ENCODE results near the gene SLC25A34.

SLC25A34 gene

DNA sequence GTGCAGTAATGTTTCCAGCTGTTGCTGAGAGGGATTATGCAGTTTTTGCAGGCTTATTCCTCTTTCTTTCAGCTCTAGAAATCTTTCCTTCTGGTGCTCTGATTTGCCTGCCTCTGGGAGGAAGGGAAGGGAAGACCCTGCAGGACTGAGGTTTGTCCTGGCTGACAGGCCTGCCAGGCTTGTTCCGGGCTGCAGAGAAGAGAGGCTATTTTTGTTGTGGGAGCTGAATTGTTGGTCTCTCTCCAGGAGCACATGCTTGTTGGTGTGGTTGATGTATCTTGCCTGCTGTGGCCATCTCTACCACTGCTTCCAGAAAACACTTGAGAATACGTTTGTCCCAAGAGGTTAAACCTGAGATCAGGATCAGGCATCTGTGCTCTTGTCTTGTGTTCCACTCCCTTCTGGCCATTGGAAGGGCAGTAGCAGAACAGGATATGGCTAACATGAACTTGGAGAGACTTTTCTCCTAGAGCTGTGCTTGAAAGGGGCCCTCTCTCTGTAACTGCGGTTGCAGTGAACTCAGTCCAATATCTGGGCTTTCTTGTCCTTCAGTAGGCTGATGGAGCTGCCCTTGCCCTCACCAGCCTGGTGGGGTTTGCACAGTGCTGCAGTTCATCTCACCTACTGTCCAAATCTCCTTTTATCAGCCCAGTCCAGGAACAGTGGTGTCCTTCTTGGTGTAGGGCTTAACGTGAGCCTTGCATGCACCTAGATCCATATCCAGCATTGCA lies 21.5 kb upstream of the SLC25A34 start:
- DNase-seq, result no peak

DNA sequence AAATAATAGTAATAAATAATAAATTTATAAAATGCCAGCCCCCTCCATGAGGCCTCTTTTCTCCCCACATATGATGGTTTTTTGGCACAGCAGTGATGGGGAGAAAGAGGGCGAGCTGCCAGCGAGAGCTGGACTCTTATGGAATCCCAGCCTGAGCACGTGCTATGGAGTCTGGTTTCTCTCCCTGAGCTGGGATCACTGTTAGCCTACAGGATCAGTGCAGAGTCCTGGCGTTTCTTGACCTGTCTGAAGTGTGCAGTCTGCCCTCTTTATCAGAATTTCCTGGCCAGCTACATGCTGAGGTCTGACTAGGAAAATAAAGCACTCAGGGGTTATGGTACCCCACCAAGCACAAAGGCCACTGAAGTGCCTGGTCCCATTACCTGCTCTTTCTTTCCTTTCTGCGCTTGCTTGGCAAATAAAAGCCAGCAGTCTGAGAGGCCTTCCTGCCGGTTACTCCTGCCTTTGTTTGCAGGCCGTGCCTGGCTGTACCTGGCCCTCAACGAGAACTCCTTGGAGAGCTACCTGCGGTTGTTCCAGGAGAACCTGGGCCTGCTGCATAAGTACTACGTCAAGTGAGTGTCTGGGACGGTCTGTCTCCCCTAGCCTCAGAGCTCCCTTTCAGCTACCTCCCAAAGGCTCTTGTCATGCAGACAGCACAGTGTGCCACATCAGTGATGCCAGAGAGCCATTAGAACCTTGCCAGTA lies 18.5 kb upstream of the SLC25A34 start:
- DNase-seq, result no peak

DNA sequence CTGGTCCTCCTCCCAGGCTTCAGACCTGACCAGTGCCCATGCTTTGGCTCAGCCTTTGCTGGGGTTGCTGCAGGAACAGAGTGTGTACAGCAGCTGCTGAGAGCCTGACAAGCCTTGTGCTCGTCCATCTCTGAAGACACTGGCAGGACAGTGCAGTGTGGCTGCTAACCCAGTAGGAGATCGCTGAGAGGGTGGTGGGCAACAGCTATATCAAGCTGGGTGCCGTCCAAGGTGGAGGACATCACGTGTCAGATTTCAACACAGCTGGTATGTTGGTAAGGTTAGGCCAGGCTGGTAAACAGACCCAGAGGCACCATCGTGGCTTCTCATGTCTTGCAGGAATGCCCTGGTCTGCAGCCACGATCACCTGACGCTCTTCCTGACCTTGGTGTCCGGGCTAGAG lies 17.9 kb upstream of the SLC25A34 start:
- no peak for DNase-seq

DNA sequence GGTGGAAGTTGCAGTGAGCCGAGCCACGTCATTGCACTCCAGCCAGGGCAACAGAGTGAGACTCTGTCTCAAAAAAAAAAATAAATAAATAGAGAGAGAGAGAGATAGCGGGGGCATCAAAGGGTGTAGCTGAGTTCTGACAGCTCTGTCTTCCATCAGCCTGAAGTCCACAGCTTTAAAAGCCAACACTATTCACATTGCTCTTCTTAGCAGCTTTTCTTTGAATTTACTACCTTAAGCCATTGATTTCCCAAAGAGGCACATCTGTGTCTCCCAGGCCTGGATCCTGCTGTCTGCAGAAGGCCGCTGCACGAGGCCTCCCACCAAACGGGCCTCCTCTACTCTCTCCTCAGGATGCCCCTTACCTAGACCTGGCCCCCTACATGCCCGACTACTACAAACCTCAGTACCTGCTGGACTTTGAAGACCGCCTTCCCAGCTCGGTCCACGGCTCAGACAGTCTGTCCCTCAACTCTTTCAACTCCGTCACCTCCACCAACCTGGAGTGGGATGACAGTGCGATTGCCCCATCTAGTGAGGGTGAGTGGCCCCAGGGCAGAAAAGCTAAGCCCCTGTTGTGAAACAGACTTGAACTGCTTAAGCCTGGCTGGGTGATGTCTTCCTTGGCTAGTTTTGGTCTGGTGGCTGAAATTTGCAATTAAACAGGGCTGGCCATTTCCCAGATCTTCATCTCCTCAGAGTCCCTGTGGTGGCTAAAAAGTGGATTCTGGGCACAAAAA lies 16.5 kb upstream of the SLC25A34 start:
- no peak for DNase-seq

DNA sequence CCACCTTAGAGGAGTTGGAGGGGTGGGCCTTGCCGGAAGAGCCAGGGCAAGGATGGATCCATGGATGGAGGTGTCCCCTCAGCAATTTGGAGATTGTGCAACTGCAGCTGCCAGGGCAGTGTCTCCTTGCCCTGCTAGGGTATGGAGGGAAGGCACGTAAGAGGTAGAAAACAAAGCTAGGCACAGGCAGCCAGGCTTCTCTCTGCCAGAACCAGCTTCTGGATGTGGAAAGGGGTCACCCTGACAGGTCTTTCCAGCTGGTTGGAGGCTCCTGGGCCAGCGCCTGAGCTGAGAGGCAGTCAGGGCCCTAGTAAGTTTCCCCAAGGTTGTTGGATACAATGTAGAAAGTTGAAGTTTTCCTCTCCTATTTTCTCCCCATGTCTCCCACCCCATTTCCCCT lies 15.2 kb upstream of the SLC25A34 start:
- no peak for DNase-seq

DNA sequence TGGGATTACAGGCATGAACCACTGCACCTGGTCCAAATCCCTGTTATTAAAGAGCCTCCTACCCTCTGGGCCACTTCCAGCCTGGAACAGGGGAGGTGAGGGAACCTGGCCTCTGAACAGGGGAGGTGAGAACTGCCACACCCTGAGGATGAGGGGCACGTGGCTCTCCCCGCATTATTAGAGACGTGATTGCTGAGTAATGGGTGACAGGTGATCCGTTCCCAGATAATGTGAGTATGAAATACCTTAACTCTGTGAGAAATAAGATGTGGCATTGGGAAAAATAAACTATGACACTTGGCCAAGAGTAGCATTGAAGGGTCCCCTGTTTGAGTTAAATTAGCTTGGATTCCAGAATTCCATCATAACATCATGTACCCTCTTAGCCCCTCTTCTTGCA lies 13.6 kb upstream of the SLC25A34 start:
- no peak for DNase-seq

DNA sequence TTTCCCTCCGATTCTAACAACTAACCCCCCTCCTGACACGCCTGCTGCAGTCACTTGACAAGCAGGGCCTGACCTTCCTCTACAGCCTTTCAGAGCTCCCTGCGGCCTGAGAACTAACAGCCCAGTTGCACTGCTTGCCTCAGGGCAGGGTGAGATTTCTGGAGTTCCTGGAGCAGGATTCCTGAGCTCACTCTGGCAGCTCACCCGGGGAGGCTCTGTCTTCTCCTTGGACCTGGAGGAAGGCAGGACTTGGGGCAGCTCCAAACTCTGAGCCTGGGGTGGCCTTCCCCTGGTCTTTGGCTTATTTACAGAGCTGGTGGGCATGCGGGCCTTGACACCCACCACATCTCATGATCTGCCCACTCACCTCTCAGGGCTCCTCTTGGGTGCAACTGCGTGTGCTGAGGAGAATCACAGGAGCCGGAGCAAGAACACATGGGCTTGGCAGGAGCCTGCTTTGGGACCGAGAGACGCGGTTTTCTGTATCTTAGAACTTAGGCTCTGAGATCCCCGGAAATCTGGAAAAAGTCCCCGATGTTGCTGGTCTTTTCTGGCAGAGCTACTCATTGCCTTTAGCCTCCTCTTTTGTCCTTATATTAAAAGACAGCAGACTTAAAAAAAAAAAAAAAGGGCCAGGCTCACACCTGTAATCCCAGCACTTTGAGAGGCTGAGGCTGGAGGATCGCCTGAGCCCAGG lies 13.1 kb upstream of the SLC25A34 start:
- no peak for DNase-seq

DNA sequence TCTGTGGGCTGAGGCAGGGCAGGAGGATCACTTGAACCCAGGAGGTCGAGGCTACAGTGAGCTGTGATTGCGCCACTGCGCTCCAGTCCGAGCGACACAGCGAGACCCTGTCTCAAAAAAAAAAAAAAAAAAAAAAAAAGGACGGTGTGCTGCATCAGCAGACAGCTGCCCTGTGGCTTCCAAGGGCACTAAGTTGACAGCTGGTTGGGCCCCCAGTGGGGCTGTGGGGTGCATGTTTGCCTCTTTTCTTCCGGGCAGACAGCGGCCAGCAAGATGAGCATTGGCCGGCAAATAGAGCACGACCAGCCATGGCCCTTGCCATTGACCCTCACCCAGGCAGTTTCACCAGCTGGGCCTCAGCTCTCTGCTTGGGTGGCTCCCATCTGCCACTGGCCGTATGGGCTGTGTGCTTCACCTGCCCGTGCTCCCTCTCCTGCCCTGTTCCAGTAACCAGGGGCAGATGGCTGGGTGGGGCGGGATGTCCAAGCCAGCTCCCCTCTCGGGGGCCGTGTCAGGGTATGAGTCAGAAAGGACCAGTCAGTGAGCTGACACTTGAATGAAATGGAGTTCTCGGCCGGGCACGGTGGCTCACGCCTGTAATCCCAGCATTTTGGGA lies 12.3 kb upstream of the SLC25A34 start:
- no peak for DNase-seq

DNA sequence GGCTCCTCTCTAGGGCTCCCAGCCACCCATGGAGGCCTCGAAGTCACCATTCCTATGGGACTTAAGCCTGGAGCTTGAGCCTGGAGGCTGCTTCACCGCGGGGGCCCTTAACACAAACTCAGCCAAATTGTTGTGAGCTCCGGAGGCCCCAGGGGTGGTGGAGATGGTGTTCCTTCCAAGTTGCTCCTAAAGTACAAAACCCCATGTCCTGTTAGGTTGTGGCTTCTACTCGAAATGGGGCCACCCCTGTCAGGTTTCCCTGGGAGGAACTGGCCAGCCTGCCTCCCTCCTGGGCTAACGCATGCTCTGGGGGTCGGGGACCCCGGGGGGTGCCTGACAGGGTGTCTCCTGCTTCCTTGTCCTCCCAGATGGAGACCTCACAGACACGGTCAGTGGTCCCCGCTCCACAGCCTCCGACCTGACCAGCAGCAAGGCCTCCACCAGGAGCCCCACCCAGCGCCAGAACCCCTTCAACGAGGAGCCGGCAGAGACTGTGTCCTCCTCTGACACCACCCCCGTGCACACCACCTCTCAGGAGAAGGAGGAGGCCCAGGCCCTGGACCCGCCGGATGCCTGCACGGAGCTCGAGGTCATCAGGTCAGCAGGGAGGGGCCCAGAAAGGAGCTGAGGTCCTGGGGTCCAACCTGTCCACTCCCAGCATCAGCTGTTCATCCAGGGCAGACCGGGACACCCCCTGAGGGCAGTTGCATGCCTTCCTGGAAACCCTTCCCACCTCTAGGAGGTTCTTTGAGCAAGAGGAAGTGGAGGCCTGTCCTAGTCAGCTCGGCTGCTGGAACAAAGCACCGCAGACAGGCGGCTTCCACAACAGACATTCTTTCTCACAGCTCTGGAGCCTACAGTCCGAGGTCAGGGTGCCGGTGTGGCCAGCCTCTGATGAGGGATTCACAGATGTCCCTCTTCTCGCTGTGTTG lies 10.8 kb upstream of the SLC25A34 start:
- no peak for DNase-seq

DNA sequence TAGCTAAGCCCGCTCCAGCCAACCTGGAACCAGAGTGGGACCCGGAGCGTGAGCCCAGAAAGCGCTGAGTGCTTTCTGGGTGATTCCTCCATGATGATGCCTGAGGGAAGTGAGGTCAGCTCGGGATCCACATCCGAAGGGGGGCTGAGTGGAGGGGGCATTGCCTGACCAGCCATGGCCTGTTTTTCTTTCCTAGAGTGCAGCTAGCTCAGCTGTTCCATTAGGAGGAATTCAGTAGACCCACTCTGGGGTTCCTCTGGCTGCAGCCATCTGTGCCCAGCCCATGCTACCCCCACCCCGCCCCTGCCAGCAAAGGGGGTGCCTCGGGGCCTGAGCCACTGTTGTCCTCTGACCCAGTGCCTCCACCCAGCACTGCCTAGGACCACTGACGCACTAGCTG lies 9.6 kb upstream of the SLC25A34 start:
- no peak for DNase-seq

DNA sequence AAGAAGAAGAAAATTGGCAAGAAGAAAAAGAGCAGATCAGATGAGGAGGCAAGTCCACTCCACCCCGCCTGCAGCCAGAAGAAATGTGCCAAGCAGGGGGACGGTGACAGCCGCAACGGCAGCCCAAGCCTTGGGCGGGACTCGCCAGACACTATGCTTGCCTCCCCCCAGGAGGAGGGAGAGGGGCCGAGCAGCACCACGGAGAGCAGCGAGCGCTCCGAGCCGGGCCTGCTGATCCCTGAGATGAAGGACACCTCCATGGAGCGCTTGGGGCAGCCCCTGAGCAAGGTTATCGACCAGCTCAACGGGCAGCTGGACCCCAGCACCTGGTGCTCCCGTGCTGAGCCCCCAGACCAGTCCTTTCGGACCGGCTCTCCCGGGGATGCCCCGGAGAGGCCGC lies 9.0 kb upstream of the SLC25A34 start:
- DNase-seq, result no peak

DNA sequence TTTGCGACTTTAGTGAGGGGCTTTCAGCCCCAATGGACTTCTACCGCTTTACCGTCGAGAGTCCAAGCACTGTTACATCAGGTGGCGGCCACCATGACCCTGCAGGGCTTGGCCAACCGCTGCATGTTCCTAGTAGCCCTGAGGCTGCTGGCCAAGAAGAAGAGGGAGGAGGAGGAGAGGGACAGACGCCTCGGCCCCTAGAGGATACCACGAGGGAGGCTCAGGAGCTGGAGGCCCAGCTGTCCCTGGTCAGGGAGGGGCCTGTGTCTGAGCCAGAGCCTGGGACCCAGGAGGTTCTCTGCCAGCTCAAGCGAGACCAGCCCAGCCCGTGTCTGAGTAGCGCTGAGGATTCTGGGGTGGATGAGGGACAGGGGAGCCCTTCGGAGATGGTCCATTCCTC lies 8.6 kb upstream of the SLC25A34 start:
- DNase-seq, result no peak

DNA sequence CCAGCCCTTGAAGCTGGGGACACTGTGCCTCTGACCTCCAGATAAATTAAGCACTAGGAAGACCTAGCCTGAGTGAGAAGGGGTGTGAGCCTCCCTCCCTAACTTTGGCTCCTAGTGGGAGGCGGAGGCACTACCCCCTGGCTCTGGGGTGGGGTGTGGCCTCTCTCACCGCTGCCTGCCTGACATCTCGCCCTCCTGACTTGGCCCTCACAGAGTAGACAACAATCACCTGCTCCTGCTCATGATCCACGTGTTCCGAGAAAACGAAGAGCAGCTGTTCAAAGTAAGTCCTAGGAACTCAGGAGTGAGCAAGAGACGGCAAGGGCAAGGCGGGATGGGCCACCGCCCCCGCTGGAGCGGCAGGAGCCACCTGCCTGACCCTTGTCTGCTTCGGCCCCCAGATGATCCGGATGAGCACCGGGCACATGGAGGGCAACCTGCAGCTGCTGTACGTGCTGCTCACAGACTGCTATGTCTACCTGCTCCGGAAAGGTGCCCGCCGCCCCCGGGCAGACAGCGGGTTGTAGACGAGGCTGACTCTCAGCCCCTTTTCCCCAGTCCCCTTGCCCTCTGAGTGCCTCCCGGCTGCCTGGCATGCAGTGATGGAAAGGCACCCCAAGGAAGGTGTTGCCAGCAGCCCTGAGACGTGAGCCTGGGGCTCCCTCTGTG lies 8.1 kb upstream of the SLC25A34 start:
- DNase-seq, result no peak

DNA sequence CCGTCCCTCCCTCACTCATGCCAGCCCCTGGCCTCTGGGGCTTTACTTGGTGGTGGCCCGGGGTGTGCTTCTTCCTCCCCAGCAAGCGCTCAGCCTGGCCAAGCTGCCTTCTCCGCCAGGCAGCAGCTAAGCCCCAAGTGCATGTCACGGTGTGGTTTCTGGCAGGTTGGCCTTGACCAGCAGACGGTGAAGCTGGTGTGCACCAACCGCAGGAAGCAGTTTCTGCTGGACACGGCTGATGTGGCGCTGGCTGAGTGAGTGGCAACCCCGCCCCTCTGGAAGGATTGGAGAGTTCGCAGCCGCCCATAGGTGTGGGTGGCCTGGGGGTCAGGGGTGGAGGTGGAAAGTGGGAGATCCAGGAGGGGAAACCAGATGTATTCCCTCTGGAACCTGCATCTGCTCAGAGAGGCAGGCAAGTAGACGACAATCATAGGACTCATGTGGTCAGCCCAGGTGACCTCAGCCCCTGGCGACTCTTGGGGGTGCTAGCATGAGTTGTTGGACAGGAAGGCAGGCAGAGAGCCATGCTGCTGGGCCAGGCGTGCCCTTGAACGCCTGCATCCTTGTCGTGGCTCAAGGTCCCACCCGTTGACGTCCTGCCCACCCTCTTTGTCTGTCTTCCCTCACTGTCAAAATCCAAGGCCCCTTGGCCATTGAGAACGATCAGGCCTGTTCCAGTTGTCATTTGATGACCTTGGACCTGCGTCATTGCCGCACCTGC lies 7.0 kb upstream of the SLC25A34 start:
- no peak for DNase-seq

DNA sequence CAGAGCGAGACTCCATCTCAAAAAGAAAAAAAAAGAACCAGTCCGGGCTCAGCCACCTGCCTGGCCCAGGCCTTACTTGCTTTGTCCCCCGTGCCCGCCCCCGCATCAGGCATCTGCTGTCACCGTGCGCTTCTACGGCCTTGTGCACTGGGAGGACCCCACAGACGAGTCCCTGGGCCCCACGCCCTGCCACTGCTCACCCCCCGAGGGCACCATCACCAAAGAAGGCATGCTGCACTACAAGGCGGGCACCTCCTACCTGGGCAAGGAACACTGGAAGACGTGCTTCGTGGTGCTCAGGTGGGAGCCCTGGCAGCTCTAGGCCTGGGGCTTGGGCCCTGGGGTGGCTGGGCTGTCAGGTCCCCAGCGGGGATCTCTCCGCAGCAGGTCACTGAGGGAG lies 5.6 kb upstream of the SLC25A34 start:
- DNase-seq, result no peak

DNA sequence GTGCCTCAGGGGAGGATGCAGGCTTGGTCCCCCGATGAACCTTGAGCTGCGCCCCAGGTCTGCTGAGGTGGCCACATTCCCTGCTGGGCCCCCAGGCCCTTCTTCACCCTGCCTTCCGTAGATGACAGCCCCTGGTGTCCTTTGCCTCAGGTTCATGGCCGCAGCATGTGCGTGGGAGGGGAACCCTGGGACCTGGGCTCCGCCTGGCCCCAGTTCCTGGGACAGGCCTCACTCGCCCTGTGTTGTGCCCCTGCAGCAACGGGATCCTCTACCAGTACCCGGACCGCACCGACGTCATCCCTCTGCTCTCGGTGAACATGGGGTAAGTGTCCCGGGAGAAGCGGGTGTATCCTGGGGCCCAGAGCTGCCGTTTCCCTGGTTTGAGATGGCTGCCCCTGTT lies 5.1 kb upstream of the SLC25A34 start:
- no peak for DNase-seq

DNA sequence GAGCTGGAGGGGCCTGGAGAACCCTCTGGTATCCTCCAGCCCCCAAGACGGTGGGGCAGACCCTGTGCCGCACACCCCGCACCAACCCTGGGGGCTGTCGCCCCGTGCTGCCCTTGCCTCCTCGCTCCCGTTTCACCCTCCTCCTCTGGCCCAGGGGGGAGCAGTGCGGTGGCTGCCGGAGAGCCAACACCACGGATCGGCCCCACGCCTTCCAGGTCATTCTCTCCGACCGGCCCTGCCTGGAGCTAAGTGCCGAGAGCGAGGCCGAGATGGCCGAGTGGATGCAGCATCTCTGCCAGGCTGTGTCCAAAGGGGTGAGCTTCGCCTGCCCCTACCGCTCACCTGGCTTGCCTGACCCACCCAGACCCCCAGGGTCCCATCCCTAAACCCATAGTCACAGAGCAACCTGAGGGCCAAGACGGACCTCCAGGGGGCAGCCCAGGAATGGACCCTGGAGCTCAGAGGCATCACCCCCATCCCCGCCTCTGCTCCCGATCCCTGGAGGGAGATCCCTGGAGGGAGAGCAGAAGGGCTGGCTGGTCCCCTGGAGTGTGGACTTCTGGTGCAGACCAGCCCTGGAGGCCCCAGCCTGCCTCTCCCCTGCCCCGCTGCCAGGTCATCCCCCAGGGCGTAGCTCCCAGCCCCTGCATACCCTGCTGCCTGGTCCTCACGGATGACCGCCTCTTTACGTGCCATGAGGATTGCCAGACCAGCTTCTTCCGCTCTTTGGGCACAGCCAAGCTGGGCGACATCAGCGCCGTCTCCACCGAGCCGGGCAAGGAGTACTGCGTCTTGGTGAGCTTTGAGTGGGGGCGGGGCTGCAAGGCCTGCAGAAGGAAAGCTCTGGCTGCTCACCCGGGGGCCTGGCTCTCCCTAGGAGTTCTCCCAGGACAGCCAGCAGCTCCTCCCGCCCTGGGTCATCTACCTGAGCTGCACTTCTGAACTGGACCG lies 4.0 kb upstream of the SLC25A34 start:
- DNase-seq, result no peak

DNA sequence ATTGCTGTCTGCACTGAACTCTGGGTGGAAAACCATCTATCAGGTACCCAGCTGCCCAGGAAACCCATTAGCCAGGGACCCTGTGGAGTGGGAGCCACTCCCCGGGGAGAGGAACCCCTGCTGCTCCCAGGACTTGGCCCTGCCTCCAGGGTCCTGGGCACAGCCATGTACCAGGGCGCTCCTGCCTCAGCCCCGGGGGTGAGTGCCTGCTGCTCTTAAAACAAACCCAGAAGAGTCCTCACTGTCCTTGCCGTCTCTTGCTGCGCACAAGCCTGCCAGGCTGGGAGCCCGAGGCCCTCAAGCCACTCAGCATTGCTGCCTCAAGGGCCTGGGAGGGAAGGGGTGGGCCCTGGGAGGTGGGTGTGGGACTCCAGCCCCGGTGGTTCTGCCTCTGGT lies 3.4 kb upstream of the SLC25A34 start:
- DNase-seq, result no peak

DNA sequence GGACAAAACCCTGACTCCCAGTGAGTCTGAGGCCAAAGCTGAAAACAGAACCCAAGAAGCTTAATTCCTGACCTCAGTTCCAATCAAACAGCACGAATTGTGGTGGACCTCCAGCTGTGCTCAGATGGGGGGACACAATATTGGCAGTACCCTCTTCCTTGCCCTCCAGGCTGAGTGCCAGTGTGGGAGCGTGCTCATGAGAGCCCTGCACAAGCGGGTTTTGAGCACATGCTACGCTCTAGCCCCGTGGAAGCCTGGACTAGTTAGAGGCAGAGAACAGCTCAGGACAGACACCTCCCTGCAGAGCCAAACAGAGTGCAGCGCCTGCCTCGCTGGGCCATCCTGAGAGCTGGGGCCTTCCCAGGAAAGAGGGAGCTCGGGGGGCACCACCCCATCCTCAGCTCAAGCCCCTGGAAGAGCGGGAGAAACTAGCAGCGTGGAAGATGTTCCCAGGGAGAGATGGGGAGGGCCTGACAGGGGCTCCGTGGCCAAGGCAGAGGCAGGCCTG lies 2.8 kb upstream of the SLC25A34 start:
- no peak for DNase-seq

Measured in NCI-H748 treated with DMSO at 0.1 percent for 48 hours (cell line).